HepG2 (cell line): ENCODE measurements around the gene KCNH6. TPM values are rescaled to one million over a fixed set of nuclear protein-coding genes. Genes with fewer than 3 reads are reported as not detected.

Experiments used
- AKAP8 ChIP-seq: sonication (generic); formaldehyde crosslinking; IDR thresholded peaks from 2 replicates; pipeline ENCODE4 v1.5.1; 2020; ENCODE audit warnings: mild to moderate bottlenecking, missing genetic modification reagents
- ATF2 ChIP-seq: sonication (generic); formaldehyde crosslinking; IDR thresholded peaks from 2 replicates; pipeline ENCODE4 v1.4.0; 2020; ENCODE audit warnings: missing genetic modification reagents
- ELF3 ChIP-seq: IDR thresholded peaks from 2 replicates; pipeline ENCODE4 v1.6.1; 2016; ENCODE audit warnings: missing genetic modification reagents, missing compliant biosample characterization
- FOXK2 ChIP-seq: fragments of 450-650 bp; IDR thresholded peaks from 2 replicates; pipeline ENCODE4 v1.6.1; 2016
- HNRNPK ChIP-seq: fragments of 200-400 bp; formaldehyde crosslinking; IDR thresholded peaks from 2 replicates; pipeline ENCODE4 v1.6.1; 2018; ENCODE audit warnings: low read length, low read depth, moderate library complexity, mild to moderate bottlenecking; ENCODE audit not compliant: poor library complexity, severe bottlenecking
- KAT8 ChIP-seq: IDR thresholded peaks from 2 replicates; pipeline ENCODE4 v1.6.1; 2016; ENCODE audit warnings: missing genetic modification reagents, missing compliant biosample characterization
- MIER2 ChIP-seq: IDR thresholded peaks from 2 replicates; pipeline ENCODE4 v1.6.1; 2016; ENCODE audit warnings: missing biosample characterization, missing genetic modification reagents
- MLX ChIP-seq: IDR thresholded peaks from 2 replicates; pipeline ENCODE4 v1.6.1; 2016
- MTERF4 ChIP-seq: sonication (generic); formaldehyde crosslinking; IDR thresholded peaks from 2 replicates; pipeline ENCODE4 v1.8.0; 2023; ENCODE audit warnings: mild to moderate bottlenecking, missing genetic modification reagents
- NKX3-1 ChIP-seq: sonication (generic); formaldehyde crosslinking; IDR thresholded peaks from 2 replicates; pipeline ENCODE4 v1.5.0; 2020; ENCODE audit warnings: missing genetic modification reagents
- PAX8 ChIP-seq: sonication (generic); formaldehyde crosslinking; IDR thresholded peaks from 2 replicates; pipeline ENCODE4 v1.8.0; 2022; ENCODE audit warnings: mild to moderate bottlenecking, missing genetic modification reagents, borderline replicate concordance
- PRDM15 ChIP-seq: sonication (generic); formaldehyde crosslinking; IDR thresholded peaks from 2 replicates; pipeline ENCODE4 v1.4.0; 2020; ENCODE audit warnings: missing genetic modification reagents
- SNAPC5 ChIP-seq: sonication (generic); formaldehyde crosslinking; IDR thresholded peaks from 2 replicates; pipeline ENCODE4 v1.8.1; 2023; ENCODE audit warnings: mild to moderate bottlenecking, missing genetic modification reagents, borderline replicate concordance
- SOX13 ChIP-seq, 3 experiments: fragments of 450-650 bp in 1 of 3; sonication (generic) in 1 of 3; formaldehyde crosslinking in 1 of 3; IDR thresholded peaks in 2 of 3; conservative IDR thresholded peaks in 1 of 3; 2 replicates each; pipeline versions ENCODE4 v1.5.0 to v1.6.1; 2016 to 2020; ENCODE audit warnings: antibody characterized with exemption in 1 of 3, mild to moderate bottlenecking in 1 of 3, missing compliant biosample characterization in 1 of 3, missing genetic modification reagents in 1 of 3, moderate library complexity in 1 of 3
- SPEN ChIP-seq: sonication (generic); formaldehyde crosslinking; IDR thresholded peaks from 2 replicates; pipeline ENCODE4 v1.5.1; 2020; ENCODE audit warnings: low read depth, mild to moderate bottlenecking, missing genetic modification reagents
- ZFP36L2 ChIP-seq: sonication (generic); formaldehyde crosslinking; IDR thresholded peaks from 2 replicates; pipeline ENCODE4 v1.4.0; 2020; ENCODE audit warnings: missing genetic modification reagents
- ZFYVE20 ChIP-seq: sonication (generic); formaldehyde crosslinking; IDR thresholded peaks from 2 replicates; pipeline ENCODE4 v1.8.0; 2023; ENCODE audit warnings: low read depth, mild to moderate bottlenecking, moderate library complexity, missing genetic modification reagents, borderline replicate concordance
- ZNF225 ChIP-seq: sonication (generic); formaldehyde crosslinking; IDR thresholded peaks from 2 replicates; pipeline ENCODE4 v1.4.0; 2020; ENCODE audit warnings: mild to moderate bottlenecking, missing genetic modification reagents
- ZNF251 ChIP-seq: sonication (generic); formaldehyde crosslinking; IDR thresholded peaks from 2 replicates; pipeline ENCODE4 v1.9.0; 2021; ENCODE audit warnings: mild to moderate bottlenecking, missing genetic modification reagents
- ZNF484 ChIP-seq: sonication (generic); formaldehyde crosslinking; IDR thresholded peaks from 2 replicates; pipeline ENCODE4 v1.5.1; 2020; ENCODE audit warnings: mild to moderate bottlenecking, low read depth, missing genetic modification reagents, borderline replicate concordance
- polyA plus RNA-seq, 8 experiments: library from polyadenylated mRNA; depleted of rRNA in 3 of 8; stranded (reverse) in 7 of 8; unstranded in 1 of 8; fragments of >200 nt; fragmentation: Illumina TruSeq in 4 of 8; extraction: Trizol in 4 of 8; gene quantifications; 2 replicates each; pipeline versions ENCODE4 v1.2.1 to v1.2.3, GENCODE V29; 2011 to 2016; ENCODE audit warnings: low read depth in 4 of 8, missing spikeins in 1 of 8, mixed read lengths in 1 of 8; ENCODE audit not compliant: insufficient read depth in 1 of 8
- total RNA-seq, 5 experiments: library from RNA; depleted of rRNA; stranded (reverse); fragments of >200 nt; fragmentation: Illumina TruSeq; extraction: Trizol; gene quantifications; 2 replicates each; pipeline ENCODE4 v1.2.3, GENCODE V29; 2016; ENCODE audit warnings: low read depth in 1 of 5

Gene KCNH6
- total and polyA plus RNA-seq, 2 of the 13 experiments (the other 11 are each of a cell fraction or from before 2014, with no cell fraction given) = 0.05 to 0.18 TPM

GRCh38 chr17:63549946-63550816 lies 27.0 kb downstream of the KCNH6 start, which contains the start of gene DCAF7 (continued):
- TF ChIP-seq ATF2 (CRISPR knock-in tag) (peak; percentile 10; the same call in 1 of the 2 replicates), ZNF251 (CRISPR knock-in tag) (0 out of 2 replicates have a peak, but pooled peaks have one; percentile 53), MTERF4 (CRISPR knock-in tag) (peak; percentile 70), ELF3 (CRISPR knock-in tag) (peak; percentile 91), KAT8 (CRISPR knock-in tag) (peak; percentile 88), AKAP8 (CRISPR knock-in tag) (no peak), SOX13 (IDR thresholded peaks at IDR 0.05) (0 out of 2 replicates have a peak, but pooled peaks have one; percentile 11), SOX13 (CRISPR knock-in tag; conservative IDR thresholded peaks at IDR 0.05 in 1 of 2, IDR thresholded peaks at IDR 0.05 in 1 of 2) (peak in 1 of 2 experiments; percentile 29; a peak in 1 of 4 replicates), SPEN (peak; percentile 87), PRDM15 (CRISPR knock-in tag) (peak; percentile 64; the same call in 1 of the 2 replicates), ZNF225 (CRISPR knock-in tag) (peak; percentile 87; the same call in 1 of the 2 replicates), SNAPC5 (CRISPR knock-in tag) (peak; percentile 92; the same call in 1 of the 2 replicates), HNRNPK (peak; percentile 45), FOXK2 (no peak), ZFP36L2 (CRISPR knock-in tag) (no peak), ZNF484 (CRISPR knock-in tag) (no peak), NKX3-1 (CRISPR knock-in tag) (peak; percentile 88; the same call in 1 of the 2 replicates), ZFYVE20 (CRISPR knock-in tag) (no peak), MIER2 (CRISPR knock-in tag) (peak; percentile 39; the same call in 1 of the 2 replicates), PAX8 (CRISPR knock-in tag) (0 out of 2 replicates have a peak, but pooled peaks have one; percentile 32), MLX (CRISPR knock-in tag) (peak; percentile 10; the same call in 1 of the 2 replicates)
